Left hindlimb (tissue), 1 donor: ENCODE data around the gene LY6G5B.

Experiments used
- DNase-seq: peaks from one replicate; pipeline ENCODE4 v3.0.0-alpha.2; 2018

LY6G5B gene

GRCh38 chr6:31717499-31718222 lies 47.9 kb downstream of the LY6G5B start:
- no peak for DNase-seq

- no peak for DNase-seq
Measured at GRCh38 chr6:31718265-31718664, 48.5 kb downstream of the LY6G5B start.

DNA sequence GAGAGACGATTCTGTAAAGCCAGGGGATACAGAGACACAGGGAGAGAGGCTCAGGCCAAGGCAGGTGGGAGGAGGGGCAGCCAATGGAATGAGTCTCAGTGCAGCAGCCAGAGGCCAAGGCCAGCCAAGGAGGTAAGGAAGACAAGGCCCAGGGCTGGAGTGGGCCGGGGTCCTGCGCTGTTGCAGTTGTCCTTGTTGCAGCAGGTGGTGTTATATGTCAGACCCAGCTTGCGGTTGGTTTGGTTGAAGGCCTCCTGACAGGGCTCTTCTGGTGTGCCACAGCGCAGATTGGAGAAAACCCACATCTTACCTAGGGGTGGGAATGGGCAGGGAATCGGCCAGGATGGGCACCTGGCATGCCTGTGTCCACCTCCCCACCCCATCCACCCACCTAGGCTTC lies 49.2 kb downstream of the LY6G5B start:
- DNase-seq = no peak

DNA sequence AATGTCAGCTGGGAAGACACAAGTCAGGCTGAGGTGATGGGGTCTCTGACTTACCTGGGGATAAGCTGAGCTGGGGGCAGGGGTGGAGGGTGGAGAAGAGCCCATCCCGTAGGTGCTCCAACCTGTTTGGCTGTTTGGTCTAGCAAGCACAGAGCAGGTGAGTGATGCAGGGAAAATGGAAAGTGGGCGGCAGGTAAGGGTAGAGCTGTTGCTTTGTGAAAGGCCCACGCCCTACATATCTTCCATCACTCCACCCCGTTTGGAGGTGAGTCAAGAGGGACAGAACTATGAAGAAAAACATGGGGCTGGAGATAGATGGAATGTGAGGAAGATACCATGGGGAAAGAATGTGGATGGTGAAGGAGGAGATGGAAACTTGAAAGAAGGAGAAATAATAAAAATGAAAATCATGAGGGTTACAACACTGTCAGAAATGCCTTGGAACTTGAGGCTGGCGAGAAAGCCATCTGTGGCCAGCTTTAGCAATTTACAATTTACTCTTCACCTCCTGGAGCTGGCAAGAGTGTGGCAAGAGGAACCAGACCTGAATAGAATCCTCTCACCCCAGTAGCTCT lies 50.5 kb downstream of the LY6G5B start:
- DNase-seq = no peak

GRCh38 chr6:31721351-31722020 lies 51.7 kb downstream of the LY6G5B start, which contains the start of gene LY6G6C:
TSS of gene LY6G6C (minus strand) at chr6:31721746. CDS start at chr6:31721679, 67 bp downstream.
- no peak for DNase-seq

DNA sequence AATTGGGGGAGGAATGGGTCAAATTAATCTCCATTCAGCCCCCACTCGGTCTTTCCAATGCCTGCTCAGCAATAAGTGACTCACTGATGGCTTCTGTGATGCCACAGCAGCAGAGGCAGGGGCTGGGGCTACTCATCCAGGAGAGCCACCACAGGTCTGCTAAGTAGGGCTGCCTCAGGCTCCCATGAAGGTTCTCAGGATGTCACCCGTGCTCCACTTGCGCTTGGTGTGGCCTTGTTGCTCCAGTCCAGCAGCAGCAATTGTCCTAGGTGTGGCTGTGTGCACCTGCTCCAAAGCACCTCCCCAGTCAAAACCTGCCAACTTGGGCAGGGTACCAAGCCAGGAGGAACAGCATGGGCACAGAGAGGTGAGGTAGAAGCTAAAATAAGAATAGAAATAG lies 52.4 kb downstream of the LY6G5B start:
- DNase-seq = no peak
